Peyer's patch (tissue), 4 donors: Measurements from ENCODE around the gene GPATCH3.
A peak's percentile ranks its signal among the peaks of the same experiment; 100 is the strongest.

Experiments
- POLR2A ChIP-seq, 2 donors: fragments of 450-650 bp; IDR thresholded peaks; one replicate each; pipeline ENCODE4 v1.5.1; 2017; ENCODE audit warnings: antibody characterized with exemption in 2 of 2, mild to moderate bottlenecking in 2 of 2, moderate library complexity in 2 of 2
- TF ChIP-seq, protein P1 (sequence below), 6 experiments: fragments of 450-650 bp in 4 of 6; fragments of 200-600 bp in 2 of 6; sonication (generic) in 1 of 6; IDR thresholded peaks; one replicate each; pipeline ENCODE4 v1.5.1; 2017 to 2019; ENCODE audit warnings: antibody characterized with exemption in 6 of 6, mild to moderate bottlenecking in 3 of 6, moderate library complexity in 1 of 6

DNA sequence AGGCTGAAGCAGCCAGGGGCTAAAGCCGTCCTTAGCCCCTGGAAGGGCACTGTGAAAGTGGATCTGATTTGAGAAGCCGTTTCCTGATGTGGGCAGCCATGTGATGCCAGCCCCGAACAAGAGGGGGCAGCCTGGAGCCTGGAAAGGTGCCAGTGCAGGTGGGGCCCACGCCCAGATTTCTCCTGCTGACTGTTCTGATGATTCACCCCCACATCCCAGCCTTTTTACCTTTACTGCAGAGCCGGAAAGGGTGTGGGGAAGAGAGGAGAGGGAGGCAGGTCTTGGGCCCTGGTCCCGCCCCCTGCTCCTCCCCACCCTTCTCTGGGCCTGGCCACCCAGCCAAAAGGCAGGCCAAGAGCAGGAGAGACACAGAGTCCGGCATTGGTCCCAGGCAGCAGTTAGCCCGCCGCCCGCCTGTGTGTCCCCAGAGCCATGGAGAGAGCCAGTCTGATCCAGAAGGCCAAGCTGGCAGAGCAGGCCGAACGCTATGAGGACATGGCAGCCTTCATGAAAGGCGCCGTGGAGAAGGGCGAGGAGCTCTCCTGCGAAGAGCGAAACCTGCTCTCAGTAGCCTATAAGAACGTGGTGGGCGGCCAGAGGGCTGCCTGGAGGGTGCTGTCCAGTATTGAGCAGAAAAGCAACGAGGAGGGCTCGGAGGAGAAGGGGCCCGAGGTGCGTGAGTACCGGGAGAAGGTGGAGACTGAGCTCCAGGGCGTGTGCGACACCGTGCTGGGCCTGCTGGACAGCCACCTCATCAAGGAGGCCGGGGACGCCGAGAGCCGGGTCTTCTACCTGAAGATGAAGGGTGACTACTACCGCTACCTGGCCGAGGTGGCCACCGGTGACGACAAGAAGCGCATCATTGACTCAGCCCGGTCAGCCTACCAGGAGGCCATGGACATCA lies 37.2 kb downstream of the GPATCH3 start, which contains the start of gene SFN:
- TF ChIP-seq, protein P1, sequence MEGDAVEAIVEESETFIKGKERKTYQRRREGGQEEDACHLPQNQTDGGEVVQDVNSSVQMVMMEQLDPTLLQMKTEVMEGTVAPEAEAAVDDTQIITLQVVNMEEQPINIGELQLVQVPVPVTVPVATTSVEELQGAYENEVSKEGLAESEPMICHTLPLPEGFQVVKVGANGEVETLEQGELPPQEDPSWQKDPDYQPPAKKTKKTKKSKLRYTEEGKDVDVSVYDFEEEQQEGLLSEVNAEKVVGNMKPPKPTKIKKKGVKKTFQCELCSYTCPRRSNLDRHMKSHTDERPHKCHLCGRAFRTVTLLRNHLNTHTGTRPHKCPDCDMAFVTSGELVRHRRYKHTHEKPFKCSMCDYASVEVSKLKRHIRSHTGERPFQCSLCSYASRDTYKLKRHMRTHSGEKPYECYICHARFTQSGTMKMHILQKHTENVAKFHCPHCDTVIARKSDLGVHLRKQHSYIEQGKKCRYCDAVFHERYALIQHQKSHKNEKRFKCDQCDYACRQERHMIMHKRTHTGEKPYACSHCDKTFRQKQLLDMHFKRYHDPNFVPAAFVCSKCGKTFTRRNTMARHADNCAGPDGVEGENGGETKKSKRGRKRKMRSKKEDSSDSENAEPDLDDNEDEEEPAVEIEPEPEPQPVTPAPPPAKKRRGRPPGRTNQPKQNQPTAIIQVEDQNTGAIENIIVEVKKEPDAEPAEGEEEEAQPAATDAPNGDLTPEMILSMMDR (IDR thresholded peaks at IDR 0.05), result peak in 4 of 6 experiments; percentile 38 to 87 (median 78)
- peak; percentile 92 to 98 for TF ChIP-seq POLR2A (IDR thresholded peaks at IDR 0.05)
